NT2/D1 (cell line): ENCODE results near the gene SNURF.
"Not testable (repeated sequence)": the region's sequence is repeated elsewhere in the genome, so short reads cannot be mapped to it uniquely, and the experiment has no call there.

Source experiments
- YY1 ChIP-seq: IDR thresholded peaks from 2 replicates; pipeline ENCODE4 v1.6.1; 2011; ENCODE audit not compliant: insufficient read length, insufficient read depth
- ZNF274 ChIP-seq: IDR thresholded peaks from 2 replicates; pipeline ENCODE4 v1.6.1; 2011; ENCODE audit warnings: mild to moderate bottlenecking, low read depth, low read length

GRCh38 chr15:24922781-24923180 lies 32.0 kb upstream of the SNURF start:
- not testable (repeated sequence) for TF ChIP-seq YY1, ZNF274
